GM10266 (cell line): ENCODE data around the gene TMEM151A.

Experiments used
- DNase-seq: peaks from one replicate; pipeline ENCODE4 v3.0.0; 2012; ENCODE audit errors: extremely low spot score
- CTCF ChIP-seq: IDR thresholded peaks from 2 replicates; pipeline ENCODE4 v1.5.1; 2012; ENCODE audit warnings: mild to moderate bottlenecking, low read depth; ENCODE audit not compliant: control insufficient read depth, insufficient read depth; ENCODE audit errors: missing control alignments

The TMEM151A gene

GRCh38 chr11:66329165-66329673, 37.5 kb downstream of the TMEM151A start:
- no peak for DNase-seq
- no peak for TF ChIP-seq CTCF

DNA sequence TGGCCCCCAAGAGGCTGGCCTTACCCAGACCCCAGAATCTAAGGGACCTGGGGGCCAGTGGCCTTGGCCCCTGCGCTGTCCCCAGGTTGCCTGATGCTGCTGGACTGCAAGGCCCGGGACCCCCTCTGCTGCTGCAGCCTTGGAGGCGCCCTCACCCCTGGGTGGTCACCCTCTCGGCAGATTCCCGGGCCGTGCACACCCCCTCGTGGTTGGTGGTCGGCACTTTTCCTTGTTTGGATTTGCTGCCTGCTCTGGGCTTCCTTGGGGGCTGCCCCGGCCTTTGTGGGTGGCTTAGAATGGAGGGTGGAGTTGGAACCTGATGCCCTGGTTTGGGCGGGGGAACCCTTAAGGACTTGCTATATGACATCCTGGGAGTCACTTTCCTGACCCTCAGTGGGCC, 39.2 kb downstream of the TMEM151A start:
- TF ChIP-seq CTCF = no peak
- DNase-seq = no peak

DNA sequence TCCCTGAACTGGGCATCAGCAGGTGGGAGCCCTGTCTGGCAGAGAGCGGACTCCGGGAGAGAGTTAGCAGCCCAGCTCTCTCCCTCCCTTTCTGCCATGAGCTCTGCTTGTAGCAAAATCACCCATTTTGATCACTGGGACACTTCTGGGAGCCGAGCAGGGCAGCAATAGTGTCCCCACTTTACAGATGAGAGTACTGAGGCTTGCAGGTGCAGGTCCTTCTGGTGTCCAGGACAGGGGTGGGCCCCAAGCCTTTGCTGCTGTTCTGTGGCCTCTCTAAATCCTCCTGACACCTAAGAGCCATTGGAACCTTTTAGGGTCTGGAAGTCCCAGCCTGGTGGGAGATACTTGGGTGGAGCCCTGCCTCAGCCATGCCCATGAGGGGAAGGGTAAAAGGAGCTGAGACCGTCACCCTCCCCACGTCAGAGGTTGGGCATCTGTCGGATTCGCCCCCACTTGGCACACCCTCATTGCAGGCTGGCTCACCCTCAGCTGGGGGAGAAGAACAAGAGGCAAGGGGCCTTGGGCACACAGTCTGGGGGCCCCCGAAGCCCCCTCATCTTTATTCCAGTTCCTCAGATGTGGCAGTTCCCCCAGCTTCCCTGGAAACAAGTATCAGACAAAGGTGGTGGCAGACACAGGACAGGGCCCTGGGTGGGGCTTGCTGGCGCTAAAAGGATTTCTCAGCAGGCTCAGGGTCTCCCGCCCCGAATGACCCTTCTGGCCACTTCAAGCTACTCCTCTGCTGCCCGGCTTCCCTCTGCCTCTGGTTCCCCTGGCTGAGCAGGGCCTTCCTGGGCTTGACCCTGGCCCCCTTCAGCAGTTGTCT, 40.1 kb downstream of the TMEM151A start:
- no peak for TF ChIP-seq CTCF
- no peak for DNase-seq

GRCh38 chr11:66332371-66333219, 40.9 kb downstream of the TMEM151A start:
- DNase-seq = no peak
- TF ChIP-seq CTCF = no peak

DNA sequence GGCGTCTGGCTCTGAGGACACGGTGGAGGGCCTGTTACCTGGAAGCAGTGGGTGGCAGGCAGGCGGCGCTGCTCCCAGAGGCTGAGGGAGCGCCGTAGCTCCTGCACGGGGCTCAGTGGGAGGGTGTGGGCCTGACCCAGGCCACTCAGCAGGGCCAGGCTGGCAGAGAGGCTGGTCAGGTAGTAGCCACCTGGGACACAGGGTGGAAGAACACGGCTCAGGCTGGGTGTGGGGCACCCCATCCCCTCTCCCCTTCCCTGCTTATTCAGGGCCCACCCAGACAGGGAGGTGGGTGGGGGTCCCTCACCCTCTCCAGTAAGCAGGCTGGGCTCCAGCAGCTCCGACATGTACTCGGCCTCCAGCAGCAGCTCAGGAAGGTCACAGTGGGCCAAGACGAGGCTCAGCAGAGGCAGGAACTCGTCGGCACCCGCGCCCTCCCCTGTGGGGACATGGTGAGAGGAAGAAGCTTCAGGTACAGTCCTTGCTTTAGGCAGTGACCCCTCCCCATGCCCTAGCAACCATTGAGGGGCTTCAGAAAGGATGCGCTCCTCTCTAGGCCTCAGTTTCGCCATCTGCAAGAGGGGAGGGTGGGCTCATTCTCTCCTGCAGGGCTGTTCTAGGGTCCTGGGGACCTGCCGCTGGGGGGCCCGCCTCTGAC, 41.7 kb downstream of the TMEM151A start:
- no peak for DNase-seq
- TF ChIP-seq CTCF = no peak

GRCh38 chr11:66333896-66334604, 42.4 kb downstream of the TMEM151A start:
- DNase-seq = no peak
- no peak for TF ChIP-seq CTCF
